PC-3 (cell line): ENCODE data around the gene CRYZL1. TPM values are rescaled to one million over a fixed set of nuclear protein-coding genes. Genes with fewer than 3 reads are reported as not detected.
"Not testable (repeated sequence)": the region's sequence is repeated elsewhere in the genome, so short reads cannot be mapped to it uniquely, and the experiment has no call there.

Experiments used
- ATAC-seq: fragments of 200-7000 bp; cut with Tn5 transposase; 2 replicates; pipeline ENCODE4 v1.9.1; 2020; ENCODE audit warnings: mild to moderate bottlenecking, moderate library complexity
- BruUV-seq: library from RNA; stranded (reverse); fragments of 400-500 nt; replicated peaks from 2 replicates; lab custom pipeline; 2021; lab: Mats Ljungman, UMichigan
- CTCF ChIA-PET: fragments of 300-600 bp; sonication (Branson Sonifier 250); formaldehyde crosslinking; loops from one replicate; lab custom pipeline; 2022; ENCODE audit warnings: antibody characterized with exemption; lab: Charles Lee
- POLR2A ChIA-PET: fragments of 300-600 bp; sonication (Branson Sonifier 250); formaldehyde crosslinking; loops from one replicate; lab custom pipeline; 2022; ENCODE audit warnings: antibody characterized with exemption; ENCODE audit not compliant: unreplicated experiment; lab: Charles Lee
- DNase-seq: peaks from one replicate; pipeline ENCODE4 v3.0.0-alpha.2; 2015
- H2AFZ ChIP-seq: fragments of 300-600 bp; sonication (generic); 2 replicates; pipeline ENCODE4 v1.6.0; 2016; ENCODE audit warnings: antibody characterized with exemption, low read length
- H3F3A ChIP-seq: fragments of 300-600 bp; sonication (generic); one replicate; pipeline ENCODE4 v1.6.0; 2017; ENCODE audit warnings: antibody characterized with exemption, low read length, control low read depth, mild to moderate bottlenecking; ENCODE audit not compliant: unreplicated experiment
- H3K27ac ChIP-seq: fragments of 300-600 bp; sonication (generic); 2 replicates; pipeline ENCODE4 v1.5.1; 2016; ENCODE audit warnings: mild to moderate bottlenecking, low read length
- H3K27me3 ChIP-seq: fragments of 300-600 bp; sonication (generic); 2 replicates; pipeline ENCODE4 v1.6.1; 2016; ENCODE audit warnings: low read length, mixed read lengths
- H3K36me3 ChIP-seq: fragments of 300-600 bp; sonication (generic); 2 replicates; pipeline ENCODE4 v1.6.1; 2016; ENCODE audit warnings: low read depth, mixed run types, low read length, mixed read lengths
- H3K4me1 ChIP-seq: fragments of 300-600 bp; sonication (generic); 2 replicates; pipeline ENCODE4 v1.5.1; 2016; ENCODE audit warnings: low read length; ENCODE audit not compliant: insufficient read depth
- H3K4me2 ChIP-seq: fragments of 300-600 bp; sonication (generic); 2 replicates; pipeline ENCODE4 v1.6.0; 2016; ENCODE audit warnings: low read length
- H3K4me3 ChIP-seq: fragments of 300-600 bp; sonication (generic); 2 replicates; pipeline ENCODE4 v1.5.1; 2016; ENCODE audit warnings: mild to moderate bottlenecking, low read length, mixed read lengths
- H3K79me2 ChIP-seq: fragments of 300-600 bp; sonication (generic); 2 replicates; pipeline ENCODE4 v1.6.1; 2017; ENCODE audit warnings: low read length, mixed read lengths
- H3K9ac ChIP-seq: fragments of 300-600 bp; sonication (generic); 2 replicates; pipeline ENCODE4 v1.6.0; 2016; ENCODE audit warnings: mild to moderate bottlenecking, low read length
- H3K9me2 ChIP-seq: fragments of 300-600 bp; sonication (generic); replicated peaks from 2 replicates; pipeline ENCODE4 v1.6.1; 2016; ENCODE audit warnings: mixed run types, low read length, mixed read lengths
- H3K9me3 ChIP-seq: fragments of 300-600 bp; sonication (generic); 2 replicates; pipeline ENCODE4 v1.6.1; 2016; ENCODE audit warnings: low read length, mixed read lengths
- H4K20me1 ChIP-seq: fragments of 300-600 bp; sonication (generic); 2 replicates; pipeline ENCODE4 v1.6.1; 2016; ENCODE audit warnings: low read length, mixed read lengths
- CTCF ChIP-seq: fragments of 300-600 bp; sonication (generic); conservative IDR thresholded peaks from 2 replicates; pipeline ENCODE4 v1.5.1; 2017; ENCODE audit warnings: antibody characterized with exemption, low read depth, mild to moderate bottlenecking, low read length
- EZH2 ChIP-seq: fragments of 300-600 bp; sonication (generic); IDR thresholded peaks from one replicate; pipeline ENCODE4 v1.6.1; 2017; ENCODE audit warnings: antibody characterized with exemption, mild to moderate bottlenecking, low read length; ENCODE audit not compliant: unreplicated experiment
- EZH2phosphoT487 ChIP-seq: fragments of 300-600 bp; sonication (generic); IDR thresholded peaks from 2 replicates; pipeline ENCODE4 v1.6.1; 2018; ENCODE audit warnings: mild to moderate bottlenecking, antibody characterized with exemption, low read length, borderline replicate concordance
- intact Hi-C: fragments of 100-400 bp; cut with micrococcal nuclease; formaldehyde crosslinking; loops from 2 replicates; pipeline ENCODE4 v1.9.0; 2023
- total RNA-seq: library from RNA; depleted of rRNA; stranded (reverse); fragments of >200 nt; gene quantifications from 2 replicates; pipeline ENCODE4 v1.2.3, GENCODE V29; 2014

Gene CRYZL1
- total RNA-seq, 1 experiment from 2014 or later: 12.4 TPM

DNA sequence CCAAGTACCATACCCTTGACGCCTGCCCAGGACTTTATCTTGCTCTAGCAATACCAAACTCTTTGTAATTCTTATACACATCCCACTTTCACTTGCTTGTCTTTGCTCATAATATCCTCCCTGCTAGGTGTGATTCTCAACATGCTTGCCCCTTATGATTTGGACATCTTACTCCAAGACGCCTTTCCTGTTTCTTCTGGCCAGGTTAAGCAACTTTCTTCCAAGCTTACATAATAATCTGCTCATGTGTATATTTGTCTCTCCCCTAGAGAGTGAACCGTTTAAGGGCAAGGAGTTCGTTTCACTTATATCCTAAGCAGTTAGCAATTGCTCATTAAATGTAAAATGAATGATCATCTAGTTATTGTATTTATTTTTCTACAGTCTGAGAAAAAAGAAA, 21.8 kb downstream of the CRYZL1 start:
- no peaks in the 10 kb centered on the region for H3K9me2 ChIP-seq
- H3K9me3 ChIP-seq: no peaks in the 10 kb centered on the region
- H3K4me3 ChIP-seq: no peak overlapping the region
- ATAC-seq: no peak
- no peaks in the 10 kb centered on the region for H3K4me1 ChIP-seq
- ChIA-PET POLR2A (no interaction called here), CTCF (interaction anchor here (1.3 kb wide), 1 partner anchor 14 kb away, joined by 4 read pairs; no protein-coding TSS in a partner anchor)
- H3K4me2 ChIP-seq: no peak overlapping the region
- intact Hi-C loops: no loop called here
- no peaks in the 10 kb centered on the region for H3F3A ChIP-seq
- H3K27me3 ChIP-seq: no peaks in the 10 kb centered on the region
- BruUV-seq: no TSS peak
- H2AFZ ChIP-seq: no peak overlapping the region
- no peak overlapping the region for H3K27ac ChIP-seq
- DNase-seq: no peak
- H3K79me2 ChIP-seq: no peaks in the 10 kb centered on the region
- TF ChIP-seq EZH2phosphoT487 (no peak), CTCF (no peak), EZH2 (no peak)
- no peak overlapping the region for H3K9ac ChIP-seq
- H4K20me1 ChIP-seq: no peaks in the 10 kb centered on the region
- H3K36me3 ChIP-seq: peaks cover 10% of the 10 kb centered on the region

GRCh38 chr21:33618407-33618806, 23.1 kb downstream of the CRYZL1 start:
- Histone ChIP-seq H3K4me2 (no peak overlapping the region), H3K36me3 (peaks cover 9% of the 10 kb centered on the region; the same call in 1 of the 2 replicates), H2AFZ (no peak overlapping the region), H3K4me1 (no peaks in the 10 kb centered on the region), H3K9me2 (no peaks in the 10 kb centered on the region), H3K27me3 (no peaks in the 10 kb centered on the region), H3K4me3 (no peak overlapping the region), H3K9me3 (no peaks in the 10 kb centered on the region), H3F3A (no peaks in the 10 kb centered on the region), H3K27ac (no peak overlapping the region), H3K79me2 (no peaks in the 10 kb centered on the region), H4K20me1 (no peaks in the 10 kb centered on the region), H3K9ac (no peak overlapping the region)
- BruUV-seq: no TSS peak
- intact Hi-C loops: no loop called here
- DNase-seq (no peak), ATAC-seq (no peak)
- CTCF ChIA-PET: no interaction called here
- TF ChIP-seq EZH2phosphoT487 (no peak), EZH2 (no peak), CTCF (no peak)
- POLR2A ChIA-PET: no interaction called here

DNA sequence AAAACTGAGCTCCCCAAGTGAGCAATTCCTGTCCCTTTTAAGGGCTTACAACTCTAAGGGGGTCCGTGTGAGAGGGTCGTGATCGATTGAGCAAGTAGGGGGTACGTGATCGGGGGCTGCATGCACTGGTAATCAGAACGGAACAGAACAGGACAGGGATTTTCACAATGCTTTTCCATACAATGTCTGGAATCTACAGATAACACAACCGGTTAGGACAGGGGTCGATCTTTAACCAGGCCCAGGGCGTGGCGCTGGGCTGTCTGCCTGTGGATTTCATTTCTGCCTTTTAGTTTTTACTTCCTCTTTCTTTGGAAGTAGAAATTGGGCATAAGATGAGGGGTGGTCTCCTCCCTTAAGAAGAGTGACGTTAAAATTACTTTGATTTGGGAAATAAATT, 24.0 kb downstream of the CRYZL1 start:
- H4K20me1 ChIP-seq, H3K27me3 ChIP-seq, intact Hi-C loops, BruUV-seq, DNase-seq, H3K4me1 ChIP-seq, H3K9me2 ChIP-seq, CTCF ChIA-PET, H3K4me2 ChIP-seq, H3K79me2 ChIP-seq, H3K9ac ChIP-seq, POLR2A ChIA-PET, ATAC-seq, H3K4me3 ChIP-seq, H3K9me3 ChIP-seq, H3K27ac ChIP-seq, H2AFZ ChIP-seq, H3F3A ChIP-seq: not testable (repeated sequence)
- peaks cover 10% of the 10 kb centered on the region; the same call in 1 of the 2 replicates for H3K36me3 ChIP-seq
